ENCODE data around the gene SOX30. TPM values are rescaled to one million over a fixed set of nuclear protein-coding genes. Genes with fewer than 3 reads are reported as not detected.
"Not testable (repeated sequence)": the region's sequence is repeated elsewhere in the genome, so short reads cannot be mapped to it uniquely, and the experiment has no call there.

The SOX30 gene
- total and polyA plus RNA-seq, 2 donors (not counting 1 experiment from before 2014, with no cell fraction given), result 0.21 to 0.49 TPM

DNA sequence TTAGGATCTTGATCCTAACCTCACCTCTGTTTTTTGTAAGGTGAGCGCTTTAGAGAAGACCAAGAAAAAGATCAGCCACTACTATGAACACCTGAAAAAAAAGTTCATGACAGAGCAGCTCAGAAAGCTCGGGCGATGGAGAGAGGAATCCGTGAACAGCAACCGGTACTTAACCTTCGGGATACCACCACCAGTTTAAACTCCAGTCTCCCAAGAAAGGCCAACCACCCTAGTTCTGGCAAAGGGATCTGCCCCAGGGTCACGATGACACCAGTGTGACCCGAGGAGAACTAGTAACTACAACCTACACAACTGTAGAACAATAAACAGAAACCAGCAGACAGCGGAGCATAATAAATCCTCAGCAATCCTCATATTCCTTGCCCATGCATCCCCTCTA is 27.6 kb upstream of the SOX30 start:
- intact Hi-C loops (cut with micrococcal nuclease), result no loop called here
- WGBS (ENCODE audit: insufficient coverage), result 96% methylated on average over 4 of the region's 9 CpGs
- CTCF ChIA-PET, result interaction anchor here (0.6 kb wide), 1 partner anchor 63 kb away, joined by 3 read pairs; the partner anchor contains the start of gene LSM11

DNA sequence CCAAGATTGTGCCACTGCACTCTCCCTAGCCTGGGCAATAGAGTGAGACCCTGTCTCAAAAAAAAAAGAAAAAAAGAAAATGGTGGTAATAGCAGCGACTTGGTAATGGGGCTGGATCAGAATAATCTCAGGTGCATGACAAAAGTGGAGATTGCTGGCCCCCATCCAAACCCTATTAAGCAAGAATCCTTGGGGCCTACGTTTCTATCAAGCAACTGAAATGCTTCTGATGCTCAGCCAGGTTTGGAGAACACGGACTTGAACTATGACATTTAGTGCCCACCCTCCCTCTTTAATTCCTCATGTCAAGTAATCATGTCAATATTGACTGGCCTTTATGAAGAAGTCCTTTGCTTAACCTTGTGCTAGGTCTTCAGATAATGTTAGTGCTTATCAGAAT is 25.7 kb upstream of the SOX30 start:
- H3K79me2 ChIP-seq (ENCODE audit: control insufficient read depth, insufficient read depth, low read length), result no peaks in the 10 kb centered on the region
- CTCF ChIA-PET, result no interaction called here
- H2AFZ ChIP-seq (ENCODE audit: insufficient read depth, low read depth, low read length, poor library complexity, severe bottlenecking), result no peak overlapping the region
- Mint-ChIP-seq H3K4me3 (no peak overlapping the region), H3K4me1 (peaks cover 2% of the 10 kb centered on the region), H3K27ac (no peak overlapping the region), H3K27me3 (no peaks in the 10 kb centered on the region), H3K9me3 (ENCODE audit: insufficient read depth) (no peaks in the 10 kb centered on the region)
- no peak for TF ChIP-seq EZH2 (IDR thresholded peaks at IDR 0.05; ENCODE audit: borderline replicate concordance, insufficient read depth, low read depth, low read length, poor library complexity, severe bottlenecking)
- no peak for DNase-seq
- ATAC-seq (ENCODE audit: low read depth), result no peak
- H3K9ac ChIP-seq (ENCODE audit: low read length), result no peak overlapping the region
- intact Hi-C loops (cut with micrococcal nuclease), result no loop called here
- POLR2A ChIA-PET, result interaction anchor here (0.6 kb wide), 1 partner anchor 377 kb away, joined by 4 read pairs; no protein-coding TSS in a partner anchor
- H3K36me3 ChIP-seq (replicated peaks in 1 of 2; ENCODE audit: control extremely low read depth in 1 of 2, control insufficient read depth in 1 of 2, extremely low read depth in 1 of 2, insufficient read depth in 2 of 2, low read length in 1 of 2), result no peaks in the 10 kb centered on the region
- H3K4me3 ChIP-seq (ENCODE audit: control extremely low read depth in 1 of 5, extremely low read depth in 1 of 5, insufficient read depth in 1 of 5, low read depth in 2 of 5, low read length in 4 of 5), result no peak overlapping the region
- WGBS (ENCODE audit: insufficient coverage), result 93% methylated on average over 2 of the region's 3 CpGs
- no peak overlapping the region for H3K4me2 ChIP-seq (replicated peaks; ENCODE audit: low read depth, low read length, poor library complexity, severe bottlenecking)
- no peaks in the 10 kb centered on the region for H3K4me1 ChIP-seq (ENCODE audit: control insufficient read depth in 2 of 2, insufficient read depth in 2 of 2, low read length in 2 of 2)
- H3K27ac ChIP-seq (ENCODE audit: low read length in 2 of 2), result no peak overlapping the region
- no peaks in the 10 kb centered on the region for H3K9me3 ChIP-seq (ENCODE audit: control extremely low read depth in 1 of 3, control insufficient read depth in 2 of 3, insufficient read depth in 1 of 3, low read length in 2 of 3)
- no peaks in the 10 kb centered on the region for H4K20me1 ChIP-seq (ENCODE audit: control insufficient read depth, insufficient read depth, low read length, poor library complexity, severe bottlenecking)
- no peaks in the 10 kb centered on the region for H3K27me3 ChIP-seq (replicated peaks in 1 of 4; ENCODE audit: control extremely low read depth in 1 of 4, control insufficient read depth in 3 of 4, insufficient read depth in 4 of 4, low read length in 3 of 4)

More for the DNA sequence above, 27.6 kb upstream of the SOX30 start:
- ATAC-seq (ENCODE audit: low read depth) (no peak), DNase-seq (no peak)
- TF ChIP-seq, protein P1, sequence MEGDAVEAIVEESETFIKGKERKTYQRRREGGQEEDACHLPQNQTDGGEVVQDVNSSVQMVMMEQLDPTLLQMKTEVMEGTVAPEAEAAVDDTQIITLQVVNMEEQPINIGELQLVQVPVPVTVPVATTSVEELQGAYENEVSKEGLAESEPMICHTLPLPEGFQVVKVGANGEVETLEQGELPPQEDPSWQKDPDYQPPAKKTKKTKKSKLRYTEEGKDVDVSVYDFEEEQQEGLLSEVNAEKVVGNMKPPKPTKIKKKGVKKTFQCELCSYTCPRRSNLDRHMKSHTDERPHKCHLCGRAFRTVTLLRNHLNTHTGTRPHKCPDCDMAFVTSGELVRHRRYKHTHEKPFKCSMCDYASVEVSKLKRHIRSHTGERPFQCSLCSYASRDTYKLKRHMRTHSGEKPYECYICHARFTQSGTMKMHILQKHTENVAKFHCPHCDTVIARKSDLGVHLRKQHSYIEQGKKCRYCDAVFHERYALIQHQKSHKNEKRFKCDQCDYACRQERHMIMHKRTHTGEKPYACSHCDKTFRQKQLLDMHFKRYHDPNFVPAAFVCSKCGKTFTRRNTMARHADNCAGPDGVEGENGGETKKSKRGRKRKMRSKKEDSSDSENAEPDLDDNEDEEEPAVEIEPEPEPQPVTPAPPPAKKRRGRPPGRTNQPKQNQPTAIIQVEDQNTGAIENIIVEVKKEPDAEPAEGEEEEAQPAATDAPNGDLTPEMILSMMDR (IDR thresholded peaks at IDR 0.05), result no peak
- TF ChIP-seq EZH2 (IDR thresholded peaks at IDR 0.05; ENCODE audit: borderline replicate concordance, insufficient read depth, low read depth, low read length, poor library complexity, severe bottlenecking), result no peak
- H3K9me3 ChIP-seq (ENCODE audit: control extremely low read depth in 1 of 3, control insufficient read depth in 2 of 3, insufficient read depth in 1 of 3, low read length in 2 of 3), result no peaks in the 10 kb centered on the region
- peaks cover 2% of the 10 kb centered on the region for H3K4me1 Mint-ChIP-seq
- no peaks in the 10 kb centered on the region for H3K4me1 ChIP-seq (ENCODE audit: control insufficient read depth in 2 of 2, insufficient read depth in 2 of 2, low read length in 2 of 2)
- no peak overlapping the region for H3K4me2 ChIP-seq (replicated peaks; ENCODE audit: low read depth, low read length, poor library complexity, severe bottlenecking)
- no peaks in the 10 kb centered on the region for H3K36me3 ChIP-seq (replicated peaks in 1 of 2; ENCODE audit: control extremely low read depth in 1 of 2, control insufficient read depth in 1 of 2, extremely low read depth in 1 of 2, insufficient read depth in 2 of 2, low read length in 1 of 2)
- no peak overlapping the region for H3K4me3 ChIP-seq (ENCODE audit: control extremely low read depth in 1 of 5, extremely low read depth in 1 of 5, insufficient read depth in 1 of 5, low read depth in 2 of 5, low read length in 4 of 5)
- no peak overlapping the region for H3K9ac ChIP-seq (ENCODE audit: low read length)
- H3K27me3 Mint-ChIP-seq, result no peaks in the 10 kb centered on the region
- H3K9me3 Mint-ChIP-seq (ENCODE audit: insufficient read depth), result no peaks in the 10 kb centered on the region
- no peak overlapping the region for H3K4me3 Mint-ChIP-seq
- H2AFZ ChIP-seq (ENCODE audit: insufficient read depth, low read depth, low read length, poor library complexity, severe bottlenecking), result no peak overlapping the region
- no peak overlapping the region for H3K27ac Mint-ChIP-seq
- no peak overlapping the region for H3K27ac ChIP-seq (ENCODE audit: low read length in 2 of 2)
- POLR2A ChIA-PET, result no interaction called here
- H4K20me1 ChIP-seq (ENCODE audit: control insufficient read depth, insufficient read depth, low read length, poor library complexity, severe bottlenecking), result no peaks in the 10 kb centered on the region
- H3K27me3 ChIP-seq (replicated peaks in 1 of 4; ENCODE audit: control extremely low read depth in 1 of 4, control insufficient read depth in 3 of 4, insufficient read depth in 4 of 4, low read length in 3 of 4), result no peaks in the 10 kb centered on the region
- H3K79me2 ChIP-seq (ENCODE audit: control insufficient read depth, insufficient read depth, low read length), result no peaks in the 10 kb centered on the region

DNA sequence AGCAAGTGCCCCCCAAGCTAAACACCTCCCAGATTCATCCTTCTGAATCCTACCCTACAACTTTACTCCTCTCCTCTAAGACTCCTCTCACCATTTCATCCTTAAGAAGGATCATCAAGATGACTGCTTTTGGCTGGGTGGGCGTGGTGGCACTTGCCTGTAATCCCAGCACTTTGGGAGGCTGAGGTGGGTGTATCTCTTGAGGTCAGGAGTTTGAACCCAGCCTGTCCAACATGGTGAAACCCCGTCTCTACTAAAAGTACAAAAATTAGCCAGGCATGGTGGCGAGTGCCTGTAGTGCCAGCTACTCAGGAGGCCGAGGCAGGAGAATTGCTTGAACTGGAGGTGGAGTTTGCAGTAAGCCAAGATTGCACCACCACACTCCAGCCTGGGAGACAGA is 22.1 kb upstream of the SOX30 start:
- intact Hi-C loops (cut with micrococcal nuclease), result loop anchor here (5.0 kb wide), 2 partner anchors 102 to 242 kb away; no protein-coding TSS in a partner anchor

More for the DNA sequence above, 22.1 kb upstream of the SOX30 start:
- H3K27me3 Mint-ChIP-seq; H2AFZ ChIP-seq (ENCODE audit: insufficient read depth, low read depth, low read length, poor library complexity, severe bottlenecking); H3K27ac Mint-ChIP-seq; H3K27me3 ChIP-seq (replicated peaks in 1 of 4; ENCODE audit: control extremely low read depth in 1 of 4, control insufficient read depth in 3 of 4, insufficient read depth in 4 of 4, low read length in 3 of 4); H3K9ac ChIP-seq (ENCODE audit: low read length); H3K4me3 Mint-ChIP-seq; H4K20me1 ChIP-seq (ENCODE audit: control insufficient read depth, insufficient read depth, low read length, poor library complexity, severe bottlenecking); H3K36me3 ChIP-seq (replicated peaks in 1 of 2; ENCODE audit: control extremely low read depth in 1 of 2, control insufficient read depth in 1 of 2, extremely low read depth in 1 of 2, insufficient read depth in 2 of 2, low read length in 1 of 2); DNase-seq; H3K4me2 ChIP-seq (replicated peaks; ENCODE audit: low read depth, low read length, poor library complexity, severe bottlenecking); H3K79me2 ChIP-seq (ENCODE audit: control insufficient read depth, insufficient read depth, low read length); H3K4me3 ChIP-seq (ENCODE audit: control extremely low read depth in 1 of 5, extremely low read depth in 1 of 5, insufficient read depth in 1 of 5, low read depth in 2 of 5, low read length in 4 of 5); H3K9me3 Mint-ChIP-seq (ENCODE audit: insufficient read depth); CTCF ChIA-PET; POLR2A ChIA-PET; H3K27ac ChIP-seq (ENCODE audit: low read length in 2 of 2); H3K9me3 ChIP-seq (ENCODE audit: control extremely low read depth in 1 of 3, control insufficient read depth in 2 of 3, insufficient read depth in 1 of 3, low read length in 2 of 3); ATAC-seq (ENCODE audit: low read depth): not testable (repeated sequence)
- 100% methylated on average over 1 of the region's 4 CpGs for WGBS (ENCODE audit: insufficient coverage)
- peaks cover 26% of the 10 kb centered on the region for H3K4me1 Mint-ChIP-seq
- H3K4me1 ChIP-seq (ENCODE audit: control insufficient read depth in 2 of 2, insufficient read depth in 2 of 2, low read length in 2 of 2), result peaks cover 13 to 21% of the 10 kb centered on the region in 2 donors
